ENCODE measurements around the gene METTL13. TPM values are rescaled to one million over a fixed set of nuclear protein-coding genes. Genes with fewer than 3 reads are reported as not detected.
A peak's percentile ranks its signal among the peaks of the same experiment; 100 is the strongest.

METTL13 gene
- total RNA-seq, 1 donor from 2014 or later: 22.0 TPM

DNA sequence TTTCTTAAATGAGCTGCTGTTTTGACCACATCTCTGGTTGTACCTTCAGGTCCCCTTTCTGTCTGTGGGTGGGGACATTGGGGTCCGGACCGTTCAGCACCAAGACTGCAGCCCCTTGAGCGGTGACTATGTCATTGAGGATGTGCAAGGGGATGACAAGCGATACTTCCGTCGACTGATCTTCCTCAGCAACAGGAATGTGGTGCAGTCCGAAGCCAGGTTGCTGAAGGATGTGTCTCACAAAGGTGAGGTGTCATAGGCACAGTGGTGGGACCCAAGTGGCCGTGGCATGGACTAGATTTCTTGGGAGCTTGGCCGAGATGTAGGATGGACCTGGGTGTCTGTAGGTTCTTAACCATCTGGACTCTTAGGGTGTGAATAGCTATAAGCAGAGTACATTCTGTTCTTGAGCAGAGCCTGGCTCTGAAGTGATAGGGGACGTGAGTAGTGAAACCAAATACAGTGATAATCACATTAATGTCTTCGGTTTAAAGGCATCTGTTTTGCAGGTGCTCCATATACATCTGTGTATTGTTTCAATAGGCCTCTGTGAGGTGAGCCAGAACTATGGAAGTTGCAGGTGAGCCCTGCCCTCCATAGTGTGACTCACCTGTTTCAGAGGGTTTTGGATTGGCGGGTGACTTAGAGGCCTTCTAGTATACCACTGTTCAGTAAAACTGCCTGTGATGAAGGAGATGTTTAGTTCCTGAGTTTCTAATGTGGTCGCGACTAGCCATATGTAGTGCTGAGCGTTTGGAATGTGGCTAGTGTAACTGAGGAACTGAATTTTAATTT, 6.4 kb downstream of the METTL13 start:
- peaks cover 11% of the 10 kb centered on the region for H3K4me1 Mint-ChIP-seq (ENCODE audit: unreplicated experiment)
- peaks cover 54% of the 10 kb centered on the region for H3K36me3 Mint-ChIP-seq (ENCODE audit: unreplicated experiment)

DNA sequence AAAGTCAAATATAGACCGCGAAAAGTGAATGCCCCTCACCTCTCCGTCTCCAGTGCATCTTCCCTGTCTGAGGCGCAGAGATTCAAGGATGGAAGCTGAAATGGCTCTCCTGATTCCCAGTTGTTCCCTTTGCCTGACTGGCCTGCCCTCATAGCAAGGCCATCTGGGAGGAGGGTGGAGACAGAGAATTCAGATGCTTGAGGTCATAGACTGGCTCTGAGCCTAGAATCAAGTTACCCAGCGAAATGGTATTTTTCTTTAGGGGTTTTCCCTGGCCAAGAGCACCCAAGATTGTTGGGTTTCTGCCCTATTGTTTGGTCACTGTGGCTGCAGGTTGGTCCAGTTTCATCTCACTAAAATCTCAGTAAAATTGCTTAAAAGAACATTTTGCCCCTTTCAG, 7.2 kb downstream of the METTL13 start:
- no peaks in the 10 kb centered on the region for H3K27me3 Mint-ChIP-seq (ENCODE audit: unreplicated experiment)
- no peaks in the 10 kb centered on the region for H3K9me3 Mint-ChIP-seq (ENCODE audit: unreplicated experiment)
- TF ChIP-seq, protein P1, sequence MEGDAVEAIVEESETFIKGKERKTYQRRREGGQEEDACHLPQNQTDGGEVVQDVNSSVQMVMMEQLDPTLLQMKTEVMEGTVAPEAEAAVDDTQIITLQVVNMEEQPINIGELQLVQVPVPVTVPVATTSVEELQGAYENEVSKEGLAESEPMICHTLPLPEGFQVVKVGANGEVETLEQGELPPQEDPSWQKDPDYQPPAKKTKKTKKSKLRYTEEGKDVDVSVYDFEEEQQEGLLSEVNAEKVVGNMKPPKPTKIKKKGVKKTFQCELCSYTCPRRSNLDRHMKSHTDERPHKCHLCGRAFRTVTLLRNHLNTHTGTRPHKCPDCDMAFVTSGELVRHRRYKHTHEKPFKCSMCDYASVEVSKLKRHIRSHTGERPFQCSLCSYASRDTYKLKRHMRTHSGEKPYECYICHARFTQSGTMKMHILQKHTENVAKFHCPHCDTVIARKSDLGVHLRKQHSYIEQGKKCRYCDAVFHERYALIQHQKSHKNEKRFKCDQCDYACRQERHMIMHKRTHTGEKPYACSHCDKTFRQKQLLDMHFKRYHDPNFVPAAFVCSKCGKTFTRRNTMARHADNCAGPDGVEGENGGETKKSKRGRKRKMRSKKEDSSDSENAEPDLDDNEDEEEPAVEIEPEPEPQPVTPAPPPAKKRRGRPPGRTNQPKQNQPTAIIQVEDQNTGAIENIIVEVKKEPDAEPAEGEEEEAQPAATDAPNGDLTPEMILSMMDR (IDR thresholded peaks at IDR 0.05): no peak
- peaks cover 51% of the 10 kb centered on the region for H3K36me3 Mint-ChIP-seq (ENCODE audit: unreplicated experiment)
- H3K4me3 Mint-ChIP-seq (ENCODE audit: unreplicated experiment): no peak overlapping the region
- H3K4me1 Mint-ChIP-seq (ENCODE audit: unreplicated experiment): peaks cover 14% of the 10 kb centered on the region
- DNase-seq (ENCODE audit: extremely low spot score, unreplicated experiment): no peak
- H3K27ac Mint-ChIP-seq (ENCODE audit: unreplicated experiment): no peak overlapping the region

More for the DNA sequence above, 6.4 kb downstream of the METTL13 start:
- H3K27ac Mint-ChIP-seq (ENCODE audit: unreplicated experiment): no peak overlapping the region
- no peaks in the 10 kb centered on the region for H3K27me3 Mint-ChIP-seq (ENCODE audit: unreplicated experiment)
- H3K4me3 Mint-ChIP-seq (ENCODE audit: unreplicated experiment): no peak overlapping the region
- no peaks in the 10 kb centered on the region for H3K9me3 Mint-ChIP-seq (ENCODE audit: unreplicated experiment)
- peak; percentile 60 for DNase-seq (ENCODE audit: extremely low spot score, unreplicated experiment)
- TF ChIP-seq, protein P1 (IDR thresholded peaks at IDR 0.05): no peak

DNA sequence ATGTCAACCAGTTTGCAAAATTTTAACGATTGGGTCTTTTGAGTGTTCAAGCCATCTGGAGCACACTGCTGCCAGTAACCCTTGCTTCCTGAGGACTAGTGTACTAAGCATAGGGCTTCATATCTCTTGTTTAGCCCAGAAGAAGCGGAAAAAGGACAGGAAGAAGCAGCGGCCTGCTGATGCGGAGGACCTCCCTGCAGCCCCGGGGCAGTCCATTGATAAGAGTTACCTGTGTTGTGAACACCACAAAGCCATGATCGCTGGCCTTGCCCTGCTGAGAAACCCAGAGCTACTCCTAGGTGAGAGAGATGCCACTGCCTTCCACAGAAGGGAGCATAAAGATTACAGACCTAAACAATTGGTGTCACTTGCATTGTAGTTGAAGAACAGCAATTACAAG, 8.9 kb downstream of the METTL13 start:
- H3K27me3 Mint-ChIP-seq (ENCODE audit: unreplicated experiment): no peaks in the 10 kb centered on the region
- peak; percentile 73 for DNase-seq (ENCODE audit: extremely low spot score, unreplicated experiment)
- H3K4me1 Mint-ChIP-seq (ENCODE audit: unreplicated experiment): peaks cover 11% of the 10 kb centered on the region
- no peak overlapping the region for H3K4me3 Mint-ChIP-seq (ENCODE audit: unreplicated experiment)
- no peaks in the 10 kb centered on the region for H3K9me3 Mint-ChIP-seq (ENCODE audit: unreplicated experiment)
- H3K36me3 Mint-ChIP-seq (ENCODE audit: unreplicated experiment): peaks cover 54% of the 10 kb centered on the region
- TF ChIP-seq, protein P1 (IDR thresholded peaks at IDR 0.05): no peak
- H3K27ac Mint-ChIP-seq (ENCODE audit: unreplicated experiment): no peak overlapping the region

DNA sequence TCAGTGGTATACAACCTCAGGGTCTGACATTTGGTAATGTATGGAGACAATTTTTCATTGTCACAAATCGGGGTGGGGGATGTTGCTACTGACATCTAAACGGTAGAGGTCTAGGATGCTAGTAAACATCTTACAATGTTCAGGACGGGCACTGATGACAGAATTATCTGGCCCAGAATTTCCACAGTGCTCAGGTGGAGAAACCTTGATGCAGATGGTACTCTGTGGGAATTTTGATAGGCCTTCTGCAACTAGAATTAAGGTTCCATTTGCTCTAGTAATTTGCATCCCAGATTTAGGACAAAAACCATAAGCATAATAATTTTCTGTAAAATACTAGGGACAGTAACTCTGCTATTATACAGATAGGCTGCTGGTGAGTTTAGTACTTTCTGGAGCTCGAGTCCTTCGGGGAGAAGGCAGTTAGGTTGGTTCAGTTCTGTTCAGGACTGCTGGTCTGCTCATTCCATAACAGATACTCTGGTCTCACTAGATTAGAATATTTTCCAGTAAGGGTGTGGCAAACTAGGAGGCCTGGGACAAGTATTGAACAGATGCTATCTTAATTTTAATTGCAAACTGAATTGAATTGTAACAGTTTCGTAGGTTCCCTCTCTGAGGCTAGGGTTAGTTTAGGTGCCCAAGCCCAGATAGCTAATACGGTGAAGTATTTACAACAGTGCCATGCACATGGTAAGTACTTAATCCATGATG, 11.4 kb downstream of the METTL13 start:
- peaks cover 10% of the 10 kb centered on the region for H3K4me1 Mint-ChIP-seq (ENCODE audit: unreplicated experiment)
- H3K27ac Mint-ChIP-seq (ENCODE audit: unreplicated experiment): no peak overlapping the region
- H3K4me3 Mint-ChIP-seq (ENCODE audit: unreplicated experiment): no peak overlapping the region

More for the DNA sequence above, 11.4 kb downstream of the METTL13 start:
- Mint-ChIP-seq H3K27me3 (ENCODE audit: unreplicated experiment) (no peaks in the 10 kb centered on the region), H3K9me3 (ENCODE audit: unreplicated experiment) (no peaks in the 10 kb centered on the region), H3K36me3 (ENCODE audit: unreplicated experiment) (peaks cover 53% of the 10 kb centered on the region)
- TF ChIP-seq, protein P1 (IDR thresholded peaks at IDR 0.05): no peak
- DNase-seq (ENCODE audit: extremely low spot score, unreplicated experiment): no peak

All from osteocyte (in vitro differentiated cells).